PC-3 (cell line): Measurements from ENCODE around the gene TTLL10. TPM values are rescaled to one million over a fixed set of nuclear protein-coding genes. Genes with fewer than 3 reads are reported as not detected.

ENCODE experiments used
- ATAC-seq: fragments of 200-7000 bp; cut with Tn5 transposase; 2 replicates; pipeline ENCODE4 v1.9.1; 2020; ENCODE audit warnings: mild to moderate bottlenecking, moderate library complexity
- BruUV-seq: library from RNA; stranded (reverse); fragments of 400-500 nt; replicated peaks from 2 replicates; lab custom pipeline; 2021; lab: Mats Ljungman, UMichigan
- CTCF ChIA-PET: fragments of 300-600 bp; sonication (Branson Sonifier 250); formaldehyde crosslinking; loops from one replicate; lab custom pipeline; 2022; ENCODE audit warnings: antibody characterized with exemption; lab: Charles Lee
- POLR2A ChIA-PET: fragments of 300-600 bp; sonication (Branson Sonifier 250); formaldehyde crosslinking; loops from one replicate; lab custom pipeline; 2022; ENCODE audit warnings: antibody characterized with exemption; ENCODE audit not compliant: unreplicated experiment; lab: Charles Lee
- DNase-seq: peaks from one replicate; pipeline ENCODE4 v3.0.0-alpha.2; 2015
- H2AFZ ChIP-seq: fragments of 300-600 bp; sonication (generic); 2 replicates; pipeline ENCODE4 v1.6.0; 2016; ENCODE audit warnings: antibody characterized with exemption, low read length
- H3F3A ChIP-seq: fragments of 300-600 bp; sonication (generic); one replicate; pipeline ENCODE4 v1.6.0; 2017; ENCODE audit warnings: antibody characterized with exemption, low read length, control low read depth, mild to moderate bottlenecking; ENCODE audit not compliant: unreplicated experiment
- H3K27ac ChIP-seq: fragments of 300-600 bp; sonication (generic); 2 replicates; pipeline ENCODE4 v1.5.1; 2016; ENCODE audit warnings: mild to moderate bottlenecking, low read length
- H3K27me3 ChIP-seq: fragments of 300-600 bp; sonication (generic); 2 replicates; pipeline ENCODE4 v1.6.1; 2016; ENCODE audit warnings: low read length, mixed read lengths
- H3K36me3 ChIP-seq: fragments of 300-600 bp; sonication (generic); 2 replicates; pipeline ENCODE4 v1.6.1; 2016; ENCODE audit warnings: low read depth, mixed run types, low read length, mixed read lengths
- H3K4me1 ChIP-seq: fragments of 300-600 bp; sonication (generic); 2 replicates; pipeline ENCODE4 v1.5.1; 2016; ENCODE audit warnings: low read length; ENCODE audit not compliant: insufficient read depth
- H3K4me2 ChIP-seq: fragments of 300-600 bp; sonication (generic); 2 replicates; pipeline ENCODE4 v1.6.0; 2016; ENCODE audit warnings: low read length
- H3K4me3 ChIP-seq: fragments of 300-600 bp; sonication (generic); 2 replicates; pipeline ENCODE4 v1.5.1; 2016; ENCODE audit warnings: mild to moderate bottlenecking, low read length, mixed read lengths
- H3K79me2 ChIP-seq: fragments of 300-600 bp; sonication (generic); 2 replicates; pipeline ENCODE4 v1.6.1; 2017; ENCODE audit warnings: low read length, mixed read lengths
- H3K9ac ChIP-seq: fragments of 300-600 bp; sonication (generic); 2 replicates; pipeline ENCODE4 v1.6.0; 2016; ENCODE audit warnings: mild to moderate bottlenecking, low read length
- H3K9me2 ChIP-seq: fragments of 300-600 bp; sonication (generic); replicated peaks from 2 replicates; pipeline ENCODE4 v1.6.1; 2016; ENCODE audit warnings: mixed run types, low read length, mixed read lengths
- H3K9me3 ChIP-seq: fragments of 300-600 bp; sonication (generic); 2 replicates; pipeline ENCODE4 v1.6.1; 2016; ENCODE audit warnings: low read length, mixed read lengths
- H4K20me1 ChIP-seq: fragments of 300-600 bp; sonication (generic); 2 replicates; pipeline ENCODE4 v1.6.1; 2016; ENCODE audit warnings: low read length, mixed read lengths
- EZH2 ChIP-seq: fragments of 300-600 bp; sonication (generic); IDR thresholded peaks from one replicate; pipeline ENCODE4 v1.6.1; 2017; ENCODE audit warnings: antibody characterized with exemption, mild to moderate bottlenecking, low read length; ENCODE audit not compliant: unreplicated experiment
- EZH2phosphoT487 ChIP-seq: fragments of 300-600 bp; sonication (generic); IDR thresholded peaks from 2 replicates; pipeline ENCODE4 v1.6.1; 2018; ENCODE audit warnings: mild to moderate bottlenecking, antibody characterized with exemption, low read length, borderline replicate concordance
- intact Hi-C: fragments of 100-400 bp; cut with micrococcal nuclease; formaldehyde crosslinking; loops from 2 replicates; pipeline ENCODE4 v1.9.0; 2023
- total RNA-seq: library from RNA; depleted of rRNA; stranded (reverse); fragments of >200 nt; gene quantifications from 2 replicates; pipeline ENCODE4 v1.2.3, GENCODE V29; 2014
- TF ChIP-seq, protein P1 (sequence below): fragments of 300-600 bp; sonication (generic); conservative IDR thresholded peaks from 2 replicates; pipeline ENCODE4 v1.5.1; 2017; ENCODE audit warnings: antibody characterized with exemption, low read depth, mild to moderate bottlenecking, low read length

Gene TTLL10
- total RNA-seq, 1 experiment from 2014 or later, result 0.36 TPM

DNA sequence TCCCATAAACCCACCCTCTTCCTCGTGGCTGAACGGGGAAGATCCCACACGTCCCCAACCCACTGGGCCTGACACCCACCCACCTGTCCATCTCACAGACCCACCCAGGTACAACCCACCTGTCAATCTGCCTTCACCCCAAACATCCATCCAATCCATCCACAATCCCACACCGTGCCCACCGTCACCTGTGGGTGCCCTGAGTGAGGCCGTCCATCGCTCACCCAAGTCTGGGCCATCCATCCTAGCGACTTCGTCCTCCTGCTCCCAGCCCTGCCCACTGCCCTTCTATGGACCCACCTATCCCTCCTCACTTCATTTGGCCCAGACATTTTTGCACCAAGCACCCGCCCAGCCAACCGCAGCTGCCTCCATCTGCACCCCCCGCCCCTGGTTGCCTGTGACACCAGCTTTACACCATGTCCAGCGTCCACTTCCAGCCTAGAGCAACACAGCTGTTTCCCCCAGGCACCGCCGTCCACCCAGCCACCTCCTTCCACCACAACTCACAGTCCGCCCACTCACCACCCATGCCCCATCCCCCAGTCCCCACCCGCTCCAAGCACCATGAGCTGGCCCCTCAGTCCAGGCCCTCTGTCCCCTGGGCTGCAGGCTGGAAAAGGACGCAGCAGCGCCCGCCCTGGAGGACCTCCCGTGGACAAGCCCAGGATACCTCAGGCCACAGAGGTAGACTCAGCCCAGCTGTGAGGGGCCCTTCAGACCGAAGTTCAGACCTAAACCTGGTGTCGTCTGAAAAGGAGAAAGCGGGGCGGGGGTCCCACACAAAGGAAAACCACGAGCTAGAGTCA lies 7.7 kb downstream of the TTLL10 start:
- POLR2A ChIA-PET, result no interaction called here
- H3K4me2 ChIP-seq, result no peak overlapping the region

DNA sequence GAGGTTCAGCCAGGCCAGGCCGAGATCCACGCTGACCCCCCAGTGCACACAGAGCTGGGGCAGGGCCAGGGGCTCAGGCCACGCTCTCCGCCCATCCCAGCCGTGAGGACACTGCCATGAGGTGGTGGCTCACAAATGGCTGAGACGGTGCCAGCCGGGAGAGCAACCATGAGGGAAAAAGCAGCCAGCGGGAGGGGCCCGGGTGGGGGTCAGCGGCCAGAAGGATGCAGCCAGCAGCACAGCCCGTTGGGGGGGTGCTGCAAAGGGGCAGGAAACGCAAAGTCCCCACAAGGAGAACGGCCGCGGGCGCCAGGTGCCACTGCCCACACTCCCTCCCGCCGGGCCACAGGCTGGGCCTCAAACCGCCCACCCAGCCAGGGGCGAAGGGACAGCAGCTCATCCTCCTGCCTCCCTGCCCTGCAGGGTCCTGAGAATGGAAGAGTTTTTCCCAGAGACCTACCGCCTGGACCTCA lies 8.3 kb downstream of the TTLL10 start:
- Histone ChIP-seq H3K4me1 (no peaks in the 10 kb centered on the region), H3K36me3 (no peaks in the 10 kb centered on the region), H2AFZ (no peak overlapping the region), H3K9ac (no peak overlapping the region), H3K27me3 (no peaks in the 10 kb centered on the region), H3K4me2 (no peak overlapping the region), H3K9me2 (no peaks in the 10 kb centered on the region), H3K27ac (no peak overlapping the region), H3K9me3 (no peaks in the 10 kb centered on the region), H3K4me3 (no peak overlapping the region), H3F3A (no peaks in the 10 kb centered on the region), H3K79me2 (no peaks in the 10 kb centered on the region), H4K20me1 (no peaks in the 10 kb centered on the region)
- POLR2A ChIA-PET, result no interaction called here
- DNase-seq (no peak), ATAC-seq (no peak)
- CTCF ChIA-PET, result interaction anchor here (0.6 kb wide), 1 partner anchor 56 kb away, joined by 3 read pairs; no protein-coding TSS in a partner anchor
- intact Hi-C loops, result no loop called here
- TF ChIP-seq EZH2 (no peak), EZH2phosphoT487 (no peak)
- TF ChIP-seq, protein P1, sequence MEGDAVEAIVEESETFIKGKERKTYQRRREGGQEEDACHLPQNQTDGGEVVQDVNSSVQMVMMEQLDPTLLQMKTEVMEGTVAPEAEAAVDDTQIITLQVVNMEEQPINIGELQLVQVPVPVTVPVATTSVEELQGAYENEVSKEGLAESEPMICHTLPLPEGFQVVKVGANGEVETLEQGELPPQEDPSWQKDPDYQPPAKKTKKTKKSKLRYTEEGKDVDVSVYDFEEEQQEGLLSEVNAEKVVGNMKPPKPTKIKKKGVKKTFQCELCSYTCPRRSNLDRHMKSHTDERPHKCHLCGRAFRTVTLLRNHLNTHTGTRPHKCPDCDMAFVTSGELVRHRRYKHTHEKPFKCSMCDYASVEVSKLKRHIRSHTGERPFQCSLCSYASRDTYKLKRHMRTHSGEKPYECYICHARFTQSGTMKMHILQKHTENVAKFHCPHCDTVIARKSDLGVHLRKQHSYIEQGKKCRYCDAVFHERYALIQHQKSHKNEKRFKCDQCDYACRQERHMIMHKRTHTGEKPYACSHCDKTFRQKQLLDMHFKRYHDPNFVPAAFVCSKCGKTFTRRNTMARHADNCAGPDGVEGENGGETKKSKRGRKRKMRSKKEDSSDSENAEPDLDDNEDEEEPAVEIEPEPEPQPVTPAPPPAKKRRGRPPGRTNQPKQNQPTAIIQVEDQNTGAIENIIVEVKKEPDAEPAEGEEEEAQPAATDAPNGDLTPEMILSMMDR, result no peak
- BruUV-seq, result no TSS peak

More for the DNA sequence above, 7.7 kb downstream of the TTLL10 start:
- Histone ChIP-seq H3K27me3 (no peaks in the 10 kb centered on the region), H2AFZ (no peak overlapping the region), H4K20me1 (no peaks in the 10 kb centered on the region), H3K4me3 (no peak overlapping the region), H3K79me2 (no peaks in the 10 kb centered on the region), H3F3A (no peaks in the 10 kb centered on the region), H3K9ac (no peak overlapping the region), H3K36me3 (no peaks in the 10 kb centered on the region), H3K4me1 (no peaks in the 10 kb centered on the region), H3K27ac (no peak overlapping the region), H3K9me3 (no peaks in the 10 kb centered on the region), H3K9me2 (no peaks in the 10 kb centered on the region)
- TF ChIP-seq EZH2phosphoT487 (no peak), EZH2 (no peak)
- TF ChIP-seq, protein P1, result no peak
- ATAC-seq, result no peak
- CTCF ChIA-PET, result interaction anchor here (0.6 kb wide), 1 partner anchor 56 kb away, joined by 3 read pairs; no protein-coding TSS in a partner anchor
- no peak for DNase-seq
- intact Hi-C loops, result no loop called here
- no TSS peak for BruUV-seq
